ENCODE measurements around the gene ERBB2.

Gene ERBB2

GRCh38 chr17:39716073-39716818 lies 16.4 kb downstream of the ERBB2 start:
- Histone ChIP-seq H3K4me1 (ENCODE audit: low read length) (no peaks in the 10 kb centered on the region), H3K9me2 (replicated peaks; ENCODE audit: insufficient read depth, low read length) (no peaks in the 10 kb centered on the region), H3K9ac (ENCODE audit: low read length) (no peak overlapping the region), H3K36me3 (replicated peaks; ENCODE audit: insufficient read depth, low read length) (no peaks in the 10 kb centered on the region), H3K79me2 (ENCODE audit: low read length) (no peaks in the 10 kb centered on the region), H2AFZ (ENCODE audit: low read length) (no peak overlapping the region), H3F3A (ENCODE audit: insufficient read depth, low read length) (no peaks in the 10 kb centered on the region), H3K4me2 (ENCODE audit: low read depth, low read length) (no peak overlapping the region), H3K4me3 (ENCODE audit: low read length) (no peak overlapping the region), H3K9me3 (replicated peaks; ENCODE audit: insufficient read depth, low read length) (no peaks in the 10 kb centered on the region), H3K27ac (ENCODE audit: low read length) (no peak overlapping the region), H4K20me1 (ENCODE audit: insufficient read depth, low read length) (no peaks in the 10 kb centered on the region), H3K27me3 (replicated peaks; ENCODE audit: insufficient read depth, low read length) (no peaks in the 10 kb centered on the region)
- TF ChIP-seq EZH2 (optimal IDR thresholded peaks at IDR 0.05; ENCODE audit: low read depth, low read length) (no peak), EZH2phosphoT487 (IDR thresholded peaks at IDR 0.05; ENCODE audit: low read length) (no peak), CTCF (IDR thresholded peaks at IDR 0.05; ENCODE audit: low read length) (no peak)
- DNase-seq = no peak

GRCh38 chr17:39716879-39717536 lies 17.1 kb downstream of the ERBB2 start:
- no peak for DNase-seq
- Histone ChIP-seq H3K4me1 (ENCODE audit: low read length) (no peaks in the 10 kb centered on the region), H3K9ac (ENCODE audit: low read length) (no peak overlapping the region), H2AFZ (ENCODE audit: low read length) (no peak overlapping the region), H3K79me2 (ENCODE audit: low read length) (no peaks in the 10 kb centered on the region), H4K20me1 (ENCODE audit: insufficient read depth, low read length) (no peaks in the 10 kb centered on the region), H3K36me3 (replicated peaks; ENCODE audit: insufficient read depth, low read length) (no peaks in the 10 kb centered on the region), H3K9me3 (replicated peaks; ENCODE audit: insufficient read depth, low read length) (no peaks in the 10 kb centered on the region), H3K4me3 (ENCODE audit: low read length) (no peak overlapping the region), H3K9me2 (replicated peaks; ENCODE audit: insufficient read depth, low read length) (no peaks in the 10 kb centered on the region), H3K27ac (ENCODE audit: low read length) (no peak overlapping the region), H3K27me3 (replicated peaks; ENCODE audit: insufficient read depth, low read length) (no peaks in the 10 kb centered on the region), H3F3A (ENCODE audit: insufficient read depth, low read length) (no peaks in the 10 kb centered on the region), H3K4me2 (ENCODE audit: low read depth, low read length) (no peak overlapping the region)
- no peak for TF ChIP-seq CTCF (IDR thresholded peaks at IDR 0.05; ENCODE audit: low read length)
- TF ChIP-seq EZH2 (optimal IDR thresholded peaks at IDR 0.05; ENCODE audit: low read depth, low read length) = no peak
- no peak for TF ChIP-seq EZH2phosphoT487 (IDR thresholded peaks at IDR 0.05; ENCODE audit: low read length)

- TF ChIP-seq EZH2phosphoT487 (IDR thresholded peaks at IDR 0.05; ENCODE audit: low read length) (no peak), CTCF (IDR thresholded peaks at IDR 0.05; ENCODE audit: low read length) (no peak), EZH2 (optimal IDR thresholded peaks at IDR 0.05; ENCODE audit: low read depth, low read length) (no peak)
Measured at GRCh38 chr17:39717660-39718059, 17.8 kb downstream of the ERBB2 start.

More at GRCh38 chr17:39717660-39718059, 17.8 kb downstream of the ERBB2 start:
- no peaks in the 10 kb centered on the region for H3F3A ChIP-seq (ENCODE audit: insufficient read depth, low read length)
- H3K36me3 ChIP-seq (replicated peaks; ENCODE audit: insufficient read depth, low read length) = no peaks in the 10 kb centered on the region
- no peak overlapping the region for H3K9ac ChIP-seq (ENCODE audit: low read length)
- H3K4me1 ChIP-seq (ENCODE audit: low read length) = no peaks in the 10 kb centered on the region
- no peaks in the 10 kb centered on the region for H3K9me2 ChIP-seq (replicated peaks; ENCODE audit: insufficient read depth, low read length)
- H3K79me2 ChIP-seq (ENCODE audit: low read length) = no peaks in the 10 kb centered on the region
- no peak overlapping the region for H3K4me2 ChIP-seq (ENCODE audit: low read depth, low read length)
- no peak for DNase-seq
- no peaks in the 10 kb centered on the region for H3K9me3 ChIP-seq (replicated peaks; ENCODE audit: insufficient read depth, low read length)
- no peaks in the 10 kb centered on the region for H4K20me1 ChIP-seq (ENCODE audit: insufficient read depth, low read length)
- H3K27me3 ChIP-seq (replicated peaks; ENCODE audit: insufficient read depth, low read length) = no peaks in the 10 kb centered on the region
- H3K27ac ChIP-seq (ENCODE audit: low read length) = no peak overlapping the region
- H2AFZ ChIP-seq (ENCODE audit: low read length) = no peak overlapping the region
- no peak overlapping the region for H3K4me3 ChIP-seq (ENCODE audit: low read length)
